HCT116 (cell line): ENCODE data around the gene ZC2HC1C. TPM values are rescaled to one million over a fixed set of nuclear protein-coding genes. Genes with fewer than 3 reads are reported as not detected.
A peak's percentile ranks its signal among the peaks of the same experiment; 100 is the strongest.
"Not testable (repeated sequence)": the region's sequence is repeated elsewhere in the genome, so short reads cannot be mapped to it uniquely, and the experiment has no call there.

ENCODE experiments used
- ATAC-seq: fragments of 200-7000 bp; cut with Tn5 transposase; 2 replicates; pipeline ENCODE4 v1.9.1; 2020; ENCODE audit warnings: mild to moderate bottlenecking, moderate library complexity
- BruUV-seq: library from RNA; stranded (reverse); fragments of 400-500 nt; replicated peaks from 2 replicates; lab custom pipeline; 2021; lab: Mats Ljungman, UMichigan
- CTCF ChIA-PET: fragments of 300-600 bp; sonication (Branson Sonifier 250); formaldehyde crosslinking; loops from one replicate; lab custom pipeline; 2021; ENCODE audit warnings: antibody characterized with exemption; lab: Charles Lee
- POLR2A ChIA-PET: fragments of 300-600, 350-600 bp; sonication (Branson Sonifier 250); formaldehyde crosslinking; loops from one replicate; lab custom pipeline; 2021; ENCODE audit warnings: antibody characterized with exemption; lab: Charles Lee
- RAD21 ChIA-PET, 2 experiments: fragments of 300-600 bp; sonication (Branson Sonifier 250); formaldehyde crosslinking; loops; one replicate each; lab custom pipeline; 2023; ENCODE audit warnings: low total read pairs in 2 of 2; ENCODE audit not compliant: uncharacterized antibody in 2 of 2, unreplicated experiment in 2 of 2, low non-redundant PET in 1 of 2; lab: Charles Lee
- DNase-seq: peaks from one replicate; pipeline ENCODE4 v3.0.0-alpha.2; 2010; ENCODE audit warnings: low read depth, low spot score
- H2AFZ ChIP-seq: fragments of 200-600 bp; shearing (Covaris generic), sonication (generic); 2 replicates; pipeline ENCODE4 v1.6.1; 2017; ENCODE audit warnings: low read depth, mixed run types, mixed read lengths, antibody characterized with exemption, low read length; ENCODE audit not compliant: poor library complexity, severe bottlenecking
- H3K27ac ChIP-seq: 2 replicates; pipeline ENCODE4 v1.5.1; 2012; ENCODE audit warnings: low read depth, low read length
- H3K27me3 ChIP-seq: fragments of 200-600 bp; sonication (generic); 2 replicates; pipeline ENCODE4 v1.6.1; 2016; ENCODE audit warnings: mixed run types, low read length, mixed read lengths; ENCODE audit not compliant: insufficient read depth
- H3K36me3 ChIP-seq, 2 experiments: fragments of 200-500 bp in 1 of 2; fragments of 200-600 bp in 1 of 2; sonication (Bioruptor generic) in 1 of 2; sonication (generic) in 1 of 2; 2 replicates each; pipeline versions ENCODE4 v1.5.1 to v1.6.1; 2014 to 2016; ENCODE audit warnings: low read length in 2 of 2, inconsistent platforms in 1 of 2, mixed read lengths in 1 of 2, mixed run types in 1 of 2; ENCODE audit not compliant: insufficient read depth in 2 of 2, control insufficient read depth in 1 of 2
- H3K4me1 ChIP-seq, 2 experiments: fragments of 200-600 bp in 1 of 2; sonication (generic) in 1 of 2; 2 replicates each; pipeline versions ENCODE4 v1.5.1 to v1.6.1; 2012 to 2017; ENCODE audit warnings: low read length in 2 of 2, inconsistent platforms in 1 of 2, mild to moderate bottlenecking in 1 of 2, mixed read lengths in 1 of 2, mixed run types in 1 of 2, moderate library complexity in 1 of 2; ENCODE audit not compliant: insufficient read depth in 2 of 2, control insufficient read depth in 1 of 2
- H3K4me2 ChIP-seq: fragments of 200-600 bp; sonication (generic); 2 replicates; pipeline ENCODE4 v1.6.1; 2017; ENCODE audit warnings: mixed run types, low read length, mixed read lengths
- H3K4me3 ChIP-seq, 2 experiments: fragments of 200-600 bp in 1 of 2; sonication (generic) in 1 of 2; replicated peaks in 1 of 2; 2 replicates each; pipeline ENCODE4 v1.5.1; 2011 to 2016; ENCODE audit warnings: low read length in 2 of 2, control low read depth in 1 of 2, low read depth in 1 of 2, mild to moderate bottlenecking in 1 of 2, mixed read lengths in 1 of 2, mixed run types in 1 of 2
- H3K79me2 ChIP-seq: fragments of 200-600 bp; sonication (generic); 2 replicates; pipeline ENCODE4 v1.6.1; 2017; ENCODE audit warnings: mild to moderate bottlenecking, mixed run types, low read length, moderate library complexity, mixed read lengths; ENCODE audit not compliant: insufficient read depth
- H3K9ac ChIP-seq: fragments of 200-600 bp; sonication (generic); 2 replicates; pipeline ENCODE4 v1.6.1; 2016; ENCODE audit warnings: low read length, mixed read lengths
- H3K9me2 ChIP-seq: fragments of 200-600 bp; sonication (generic), shearing (Covaris generic); 2 replicates; pipeline ENCODE4 v1.6.1; 2017; ENCODE audit warnings: mixed run types, mild to moderate bottlenecking, moderate library complexity; ENCODE audit not compliant: insufficient read depth
- H3K9me3 ChIP-seq, 2 experiments: fragments of 200-500 bp in 1 of 2; fragments of 200-600 bp in 1 of 2; sonication (Bioruptor generic) in 1 of 2; sonication (generic) in 1 of 2; 2 replicates each; pipeline ENCODE4 v1.6.1; 2014 to 2017; ENCODE audit warnings: low read length in 2 of 2, mixed read lengths in 2 of 2, inconsistent platforms in 1 of 2, low read depth in 1 of 2, mild to moderate bottlenecking in 1 of 2, mixed run types in 1 of 2, moderate library complexity in 1 of 2; ENCODE audit not compliant: control insufficient read depth in 1 of 2, insufficient read depth in 1 of 2
- H4K20me1 ChIP-seq: fragments of 200-600 bp; sonication (generic), shearing (Covaris generic); 2 replicates; pipeline ENCODE4 v1.6.1; 2017; ENCODE audit warnings: mixed run types, mild to moderate bottlenecking, moderate library complexity; ENCODE audit not compliant: insufficient read depth
- CEBPB ChIP-seq: IDR thresholded peaks from 2 replicates; pipeline ENCODE4 v1.6.1; 2012; ENCODE audit warnings: low read depth
- CTCF ChIP-seq, 3 experiments: fragments of 200-600 bp in 1 of 3; sonication (generic) in 1 of 3; IDR thresholded peaks in 2 of 3; conservative IDR thresholded peaks in 1 of 3; 2 replicates each; pipeline ENCODE4 v1.5.1; 2012 to 2017; ENCODE audit warnings: low read depth in 2 of 3, low read length in 2 of 3, antibody characterized with exemption in 1 of 3, borderline replicate concordance in 1 of 3, control low read depth in 1 of 3, mild to moderate bottlenecking in 1 of 3, mixed read lengths in 1 of 3, mixed run types in 1 of 3, moderate library complexity in 1 of 3; ENCODE audit not compliant: insufficient read depth in 1 of 3
- EZH2 ChIP-seq: fragments of 200-600 bp; sonication (generic); IDR thresholded peaks from 2 replicates; pipeline ENCODE4 v1.6.1; 2017; ENCODE audit warnings: antibody characterized with exemption, mixed run types
- JUND ChIP-seq: IDR thresholded peaks from 2 replicates; pipeline ENCODE4 v1.6.1; 2012
- POLR2AphosphoS5 ChIP-seq: IDR thresholded peaks from 2 replicates; pipeline ENCODE4 v1.6.1; 2011; ENCODE audit warnings: mild to moderate bottlenecking, low read depth, low read length, moderate library complexity
- SIN3A ChIP-seq: IDR thresholded peaks from 2 replicates; pipeline ENCODE4 v1.6.1; 2012; ENCODE audit warnings: low read depth
- TCF7L2 ChIP-seq: IDR thresholded peaks from 2 replicates; pipeline ENCODE4 v1.7.0; 2011; ENCODE audit warnings: borderline replicate concordance, inconsistent platforms; ENCODE audit not compliant: insufficient read depth, insufficient read length; ENCODE audit errors: extremely low read depth
- ZNF274 ChIP-seq: fragments of 200-500 bp; sonication (Bioruptor generic); IDR thresholded peaks from 2 replicates; pipeline ENCODE4 v1.6.1; 2014; ENCODE audit warnings: mild to moderate bottlenecking, low read depth, low read length, inconsistent platforms
- intact Hi-C: fragments of 100-400 bp; cut with micrococcal nuclease; formaldehyde crosslinking; loops from 2 replicates; pipeline ENCODE4 v1.10.0; 2022
- total RNA-seq: library from RNA; stranded (reverse); gene quantifications from one replicate; pipeline ENCODE4 v1.2.1, GENCODE V29; 2021; ENCODE audit not compliant: unreplicated experiment

ZC2HC1C gene
- total RNA-seq, 1 experiment from 2014 or later: 0.98 TPM

DNA sequence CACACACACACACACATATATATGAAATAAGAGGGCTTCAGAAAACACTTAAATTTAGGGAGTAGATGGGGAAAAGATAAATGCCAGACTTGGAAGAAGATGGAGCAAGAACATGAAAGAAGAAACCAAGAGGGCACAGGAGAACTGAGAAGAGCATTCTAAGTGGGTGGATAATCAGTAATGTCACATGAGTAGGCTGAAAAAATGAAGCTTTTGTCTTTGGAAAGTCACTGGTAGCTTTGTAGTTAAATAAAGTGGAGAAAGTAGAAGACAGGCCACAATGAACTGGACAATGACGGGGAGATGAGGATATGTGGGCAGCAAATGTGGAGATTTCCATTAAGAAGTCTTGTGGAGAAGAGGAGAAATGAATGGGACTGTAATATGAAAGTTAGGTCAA is 2.2 kb upstream of the ZC2HC1C start:
- Histone ChIP-seq H3K4me3 (no peak overlapping the region), H3K27ac (no peak overlapping the region)
- CTCF ChIA-PET: no interaction called here

DNA sequence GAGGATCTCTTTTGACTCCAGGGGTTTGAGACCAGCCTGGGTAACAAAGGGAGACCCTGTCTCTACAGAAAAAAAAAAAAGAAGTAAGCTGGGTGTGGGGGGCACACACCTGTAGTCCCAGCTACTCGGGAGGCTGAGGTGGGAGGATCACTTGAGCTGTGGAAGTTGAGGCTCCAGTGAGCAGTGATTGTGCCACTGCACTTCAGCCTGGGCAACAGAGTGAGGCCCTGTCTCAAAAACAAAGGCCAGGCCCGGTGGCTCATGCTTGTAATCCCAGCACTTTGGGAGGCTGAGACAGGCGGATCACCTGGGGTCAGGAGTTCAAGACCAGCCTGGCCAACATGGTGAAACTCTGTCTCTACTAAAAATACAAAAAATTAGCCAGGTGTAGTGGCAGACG is 1.7 kb upstream of the ZC2HC1C start:
- H3K27ac ChIP-seq: 0 out of 2 replicates have a peak overlapping the region, but pooled peaks have one; percentile 76
- H3K9me3 ChIP-seq, H3K36me3 ChIP-seq, intact Hi-C loops, H3K4me3 ChIP-seq, CTCF ChIA-PET, ATAC-seq, H3K27me3 ChIP-seq, H4K20me1 ChIP-seq, POLR2A ChIA-PET, BruUV-seq, H3K79me2 ChIP-seq, H3K9me2 ChIP-seq, DNase-seq, RAD21 ChIA-PET, H2AFZ ChIP-seq: not testable (repeated sequence)
- peak overlapping the region; percentile 81 for H3K4me2 ChIP-seq
- H3K4me1 ChIP-seq: peaks cover 16 to 35% of the 10 kb centered on the region in 2 experiments
- 0 out of 2 replicates have a peak overlapping the region, but pooled peaks have one; percentile 76 for H3K9ac ChIP-seq

More for the DNA sequence above, 2.2 kb upstream of the ZC2HC1C start:
- intact Hi-C loops: no loop called here
- Histone ChIP-seq H3K4me2 (no peak overlapping the region), H3K9ac (no peak overlapping the region), H2AFZ (no peak overlapping the region), H3K27me3 (no peaks in the 10 kb centered on the region), H3K36me3 (no peaks in the 10 kb centered on the region), H4K20me1 (no peaks in the 10 kb centered on the region), H3K4me1 (peaks cover 16 to 37% of the 10 kb centered on the region in 2 experiments), H3K79me2 (peaks cover 15% of the 10 kb centered on the region), H3K9me3 (no peaks in the 10 kb centered on the region), H3K9me2 (no peaks in the 10 kb centered on the region)
- no peak for TF ChIP-seq POLR2AphosphoS5
- no peak for TF ChIP-seq CTCF (IDR thresholded peaks at IDR 0.05 in 2 of 3, conservative IDR thresholded peaks at IDR 0.05 in 1 of 3; ENCODE audit: borderline replicate concordance in 1 of 3, insufficient read depth in 1 of 3, low read depth in 2 of 3, low read length in 2 of 3)
- TF ChIP-seq JUND: no peak
- no peak for TF ChIP-seq TCF7L2
- TF ChIP-seq CEBPB: no peak
- no peak for TF ChIP-seq ZNF274
- TF ChIP-seq SIN3A: no peak
- TF ChIP-seq EZH2: no peak
- RAD21 ChIA-PET: no interaction called here
- ATAC-seq (no peak), DNase-seq (no peak)
- no TSS peak for BruUV-seq
- POLR2A ChIA-PET: no interaction called here
